GM21576 (cell line): ENCODE data around the gene MLLT1.

Experiments
- ATAC-seq: cut with Tn5 transposase; IDR thresholded peaks from one replicate; pipeline ENCODE4 v1.9.1; 2021; ENCODE audit warnings: mild to moderate bottlenecking, moderate library complexity; ENCODE audit not compliant: unreplicated experiment

MLLT1 gene

GRCh38 chr19:6223461-6224307 lies 56.1 kb downstream of the MLLT1 start:
- no peak for ATAC-seq

- ATAC-seq, result no peak
Observed at GRCh38 chr19:6222884-6223283, 56.9 kb downstream of the MLLT1 start.

- ATAC-seq, result no peak
Observed at GRCh38 chr19:6221878-6222746, 57.7 kb downstream of the MLLT1 start.

- no peak for ATAC-seq
Observed at GRCh38 chr19:6221220-6221877, 58.4 kb downstream of the MLLT1 start.

GRCh38 chr19:6220385-6221191 lies 59.2 kb downstream of the MLLT1 start:
- no peak for ATAC-seq

GRCh38 chr19:6219586-6220290 lies 60.0 kb downstream of the MLLT1 start:
- ATAC-seq, result no peak

- no peak for ATAC-seq
Observed at GRCh38 chr19:6219147-6219525, 60.6 kb downstream of the MLLT1 start.

GRCh38 chr19:6218491-6219146 lies 61.2 kb downstream of the MLLT1 start:
- peak; percentile 44 for ATAC-seq

GRCh38 chr19:6217752-6218334 lies 61.9 kb downstream of the MLLT1 start:
- no peak for ATAC-seq

- no peak for ATAC-seq
Observed at GRCh38 chr19:6216996-6217751, 62.6 kb downstream of the MLLT1 start.

- no peak for ATAC-seq
Observed at GRCh38 chr19:6216236-6216995, 63.4 kb downstream of the MLLT1 start.

GRCh38 chr19:6215701-6216235 lies 64.0 kb downstream of the MLLT1 start:
- ATAC-seq, result no peak

- ATAC-seq, result no peak
Observed at GRCh38 chr19:6214881-6215541, 64.8 kb downstream of the MLLT1 start.

GRCh38 chr19:6213696-6214641 lies 65.8 kb downstream of the MLLT1 start:
- ATAC-seq, result no peak

- ATAC-seq, result no peak
Observed at GRCh38 chr19:6213266-6213595, 66.5 kb downstream of the MLLT1 start.
